GM12892 (cell line): Measurements from ENCODE around the gene ZNF862.

Experiments used
- POLR2A ChIP-seq: IDR thresholded peaks from 2 replicates; pipeline ENCODE4 v1.6.1; 2011; ENCODE audit warnings: low read depth, low read length, control low read depth
- POLR2AphosphoS5 ChIP-seq: IDR thresholded peaks from 2 replicates; pipeline ENCODE4 v1.6.1; 2011; ENCODE audit warnings: low read depth, low read length, control low read depth
- TAF1 ChIP-seq: IDR thresholded peaks from 2 replicates; pipeline ENCODE4 v1.6.1; 2011; ENCODE audit warnings: low read depth, mild to moderate bottlenecking, control low read depth, low read length, borderline replicate concordance

DNA sequence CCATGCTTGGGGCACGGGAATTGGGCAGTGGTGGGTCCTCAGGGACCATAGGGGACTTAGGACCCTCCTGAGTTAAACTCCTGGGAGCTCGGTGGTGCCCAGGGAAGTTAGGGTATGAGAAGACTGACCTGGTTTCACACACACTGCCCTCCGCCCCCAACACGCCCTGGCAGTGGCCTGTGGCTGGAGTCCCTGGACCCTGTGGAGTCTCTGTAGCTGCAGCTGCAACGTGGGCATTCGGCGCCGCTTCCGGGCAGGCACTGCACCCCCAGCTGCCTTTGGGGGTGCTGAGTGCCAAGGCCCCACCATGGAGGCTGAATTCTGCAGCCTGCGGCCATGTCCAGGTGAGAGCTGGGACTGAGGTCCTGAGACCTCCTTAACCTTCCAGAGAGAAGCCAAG is 29.9 kb upstream of the ZNF862 start:
- TF ChIP-seq POLR2A = no peak
- TF ChIP-seq POLR2AphosphoS5 = no peak
- no peak for TF ChIP-seq TAF1
